Neural cell (in vitro differentiated cells): ENCODE measurements around the gene NCAPH2. TPM values are rescaled to one million over a fixed set of nuclear protein-coding genes. Genes with fewer than 3 reads are reported as not detected.
A peak's percentile ranks its signal among the peaks of the same experiment; 100 is the strongest.

Experiments used
- H2AFZ ChIP-seq: fragments of 200-600, 300-800 bp; sonication (generic), shearing (Covaris generic); 2 replicates; pipeline ENCODE4 v1.6.0; 2014; ENCODE audit warnings: low read depth, mild to moderate bottlenecking, antibody characterized with exemption, low read length, moderate library complexity
- H3F3A ChIP-seq: fragments of 200-600 bp; shearing (Covaris generic); 2 replicates; pipeline ENCODE4 v1.6.1; 2016; ENCODE audit warnings: mild to moderate bottlenecking, moderate library complexity, mixed read lengths, antibody characterized with exemption, low read length; ENCODE audit not compliant: insufficient read depth, poor library complexity, severe bottlenecking
- H3K27ac ChIP-seq: fragments of 200-600, 300-800 bp; sonication (generic), shearing (Covaris generic); 2 replicates; pipeline ENCODE4 v1.5.1; 2014; ENCODE audit warnings: mild to moderate bottlenecking, low read length, moderate library complexity
- H3K27me3 ChIP-seq: fragments of 300-800, 200-600 bp; sonication (generic), shearing (Covaris generic); 2 replicates; pipeline ENCODE4 v1.6.0; 2014; ENCODE audit warnings: mild to moderate bottlenecking, low read depth, low read length, moderate library complexity; ENCODE audit not compliant: insufficient read depth
- H3K36me3 ChIP-seq: fragments of 300-800, 200-600 bp; sonication (generic), shearing (Covaris generic); 2 replicates; pipeline ENCODE4 v1.5.1; 2014; ENCODE audit warnings: mild to moderate bottlenecking, antibody characterized with exemption, low read length, moderate library complexity; ENCODE audit not compliant: insufficient read depth
- H3K4me2 ChIP-seq: fragments of 300-800, 200-600 bp; sonication (generic), shearing (Covaris generic); 2 replicates; pipeline ENCODE4 v1.6.0; 2014; ENCODE audit warnings: mild to moderate bottlenecking, low read length
- H3K4me3 ChIP-seq: fragments of 300-800, 200-600 bp; sonication (generic), shearing (Covaris generic); 2 replicates; pipeline ENCODE4 v1.5.1; 2014; ENCODE audit warnings: mild to moderate bottlenecking, low read length, moderate library complexity
- H3K79me2 ChIP-seq: fragments of 200-600 bp; shearing (Covaris generic); replicated peaks from 2 replicates; pipeline ENCODE4 v1.6.0; 2014; ENCODE audit warnings: mild to moderate bottlenecking, low read length, moderate library complexity; ENCODE audit not compliant: insufficient read depth
- H3K9ac ChIP-seq: fragments of 300-800, 200-600 bp; sonication (generic), shearing (Covaris generic); 2 replicates; pipeline ENCODE4 v1.6.1; 2016; ENCODE audit warnings: mild to moderate bottlenecking, low read length, mixed read lengths
- H3K9me2 ChIP-seq: fragments of 200-600 bp; shearing (Covaris generic); 2 replicates; pipeline ENCODE4 v1.6.1; 2016; ENCODE audit warnings: mild to moderate bottlenecking, low read length, mixed read lengths; ENCODE audit not compliant: insufficient read depth
- H3K9me3 ChIP-seq: fragments of 200-600, 300-800 bp; sonication (generic), shearing (Covaris generic); 2 replicates; pipeline ENCODE4 v1.6.1; 2016; ENCODE audit warnings: mild to moderate bottlenecking, mixed run types, low read length, moderate library complexity, mixed read lengths
- H4K20me1 ChIP-seq: fragments of 200-600 bp; shearing (Covaris generic); 2 replicates; pipeline ENCODE4 v1.6.1; 2016; ENCODE audit warnings: mild to moderate bottlenecking, mixed run types; ENCODE audit not compliant: insufficient read depth
- CTCF ChIP-seq: fragments of 450-650 bp; IDR thresholded peaks from 2 replicates; pipeline ENCODE4 v1.5.1; 2014; ENCODE audit warnings: antibody characterized with exemption, mild to moderate bottlenecking, moderate library complexity; ENCODE audit not compliant: poor library complexity, severe bottlenecking
- EP300 ChIP-seq: fragments of 450-650 bp; conservative IDR thresholded peaks from 2 replicates; pipeline ENCODE4 v1.6.1; 2014; ENCODE audit warnings: antibody characterized with exemption, mild to moderate bottlenecking, moderate library complexity; ENCODE audit not compliant: poor library complexity, severe bottlenecking
- EZH2 ChIP-seq: fragments of 200-600, 300-800 bp; shearing (Covaris generic), sonication (generic); IDR thresholded peaks from 2 replicates; pipeline ENCODE4 v1.6.1; 2014; ENCODE audit warnings: antibody characterized with exemption, low read length, borderline replicate concordance, mild to moderate bottlenecking; ENCODE audit not compliant: insufficient read depth, poor library complexity, severe bottlenecking
- MXI1 ChIP-seq: fragments of 450-650 bp; conservative IDR thresholded peaks from 2 replicates; pipeline ENCODE4 v1.6.1; 2014; ENCODE audit warnings: antibody characterized with exemption, mild to moderate bottlenecking; ENCODE audit not compliant: poor library complexity, severe bottlenecking
- POLR2AphosphoS5 ChIP-seq: IDR thresholded peaks from 2 replicates; pipeline ENCODE4 v1.6.1; 2012
- RAD21 ChIP-seq: fragments of 450-650 bp; conservative IDR thresholded peaks from 2 replicates; pipeline ENCODE4 v1.6.1; 2014; ENCODE audit warnings: antibody characterized with exemption, mild to moderate bottlenecking, moderate library complexity
- SMC3 ChIP-seq: fragments of 450-650 bp; conservative IDR thresholded peaks from 2 replicates; pipeline ENCODE4 v1.6.1; 2014; ENCODE audit warnings: antibody characterized with exemption, mild to moderate bottlenecking, moderate library complexity; ENCODE audit not compliant: poor library complexity
- TAF1 ChIP-seq: IDR thresholded peaks from 2 replicates; pipeline ENCODE4 v1.6.1; 2012; ENCODE audit warnings: low read depth
- polyA plus RNA-seq: library from polyadenylated mRNA; depleted of rRNA; stranded (reverse); fragments of >200 nt; gene quantifications from 2 replicates; pipeline ENCODE4 v1.2.3, GENCODE V29; 2014
- TF ChIP-seq, protein P1 (sequence below): IDR thresholded peaks from 2 replicates; pipeline ENCODE4 v1.6.1; 2012; ENCODE audit warnings: borderline replicate concordance

The NCAPH2 gene
- polyA plus RNA-seq, 1 donor from 2014 or later = 81.1 TPM

GRCh38 chr22:50530877-50531545 is 23.0 kb downstream of the NCAPH2 start:
- Histone ChIP-seq H3K9ac (no peak overlapping the region), H3K9me2 (no peaks in the 10 kb centered on the region), H3K4me3 (peak overlapping the region; percentile 57), H3K36me3 (no peaks in the 10 kb centered on the region), H4K20me1 (no peaks in the 10 kb centered on the region), H3K27ac (no peak overlapping the region), H3K79me2 (no peaks in the 10 kb centered on the region), H3F3A (no peaks in the 10 kb centered on the region), H3K27me3 (peaks cover 34% of the 10 kb centered on the region), H3K4me2 (no peak overlapping the region), H2AFZ (no peak overlapping the region), H3K9me3 (no peaks in the 10 kb centered on the region)
- TF ChIP-seq EP300 (no peak), EZH2 (no peak), RAD21 (no peak), MXI1 (no peak), SMC3 (no peak), CTCF (no peak), TAF1 (no peak)
- TF ChIP-seq, protein P1, sequence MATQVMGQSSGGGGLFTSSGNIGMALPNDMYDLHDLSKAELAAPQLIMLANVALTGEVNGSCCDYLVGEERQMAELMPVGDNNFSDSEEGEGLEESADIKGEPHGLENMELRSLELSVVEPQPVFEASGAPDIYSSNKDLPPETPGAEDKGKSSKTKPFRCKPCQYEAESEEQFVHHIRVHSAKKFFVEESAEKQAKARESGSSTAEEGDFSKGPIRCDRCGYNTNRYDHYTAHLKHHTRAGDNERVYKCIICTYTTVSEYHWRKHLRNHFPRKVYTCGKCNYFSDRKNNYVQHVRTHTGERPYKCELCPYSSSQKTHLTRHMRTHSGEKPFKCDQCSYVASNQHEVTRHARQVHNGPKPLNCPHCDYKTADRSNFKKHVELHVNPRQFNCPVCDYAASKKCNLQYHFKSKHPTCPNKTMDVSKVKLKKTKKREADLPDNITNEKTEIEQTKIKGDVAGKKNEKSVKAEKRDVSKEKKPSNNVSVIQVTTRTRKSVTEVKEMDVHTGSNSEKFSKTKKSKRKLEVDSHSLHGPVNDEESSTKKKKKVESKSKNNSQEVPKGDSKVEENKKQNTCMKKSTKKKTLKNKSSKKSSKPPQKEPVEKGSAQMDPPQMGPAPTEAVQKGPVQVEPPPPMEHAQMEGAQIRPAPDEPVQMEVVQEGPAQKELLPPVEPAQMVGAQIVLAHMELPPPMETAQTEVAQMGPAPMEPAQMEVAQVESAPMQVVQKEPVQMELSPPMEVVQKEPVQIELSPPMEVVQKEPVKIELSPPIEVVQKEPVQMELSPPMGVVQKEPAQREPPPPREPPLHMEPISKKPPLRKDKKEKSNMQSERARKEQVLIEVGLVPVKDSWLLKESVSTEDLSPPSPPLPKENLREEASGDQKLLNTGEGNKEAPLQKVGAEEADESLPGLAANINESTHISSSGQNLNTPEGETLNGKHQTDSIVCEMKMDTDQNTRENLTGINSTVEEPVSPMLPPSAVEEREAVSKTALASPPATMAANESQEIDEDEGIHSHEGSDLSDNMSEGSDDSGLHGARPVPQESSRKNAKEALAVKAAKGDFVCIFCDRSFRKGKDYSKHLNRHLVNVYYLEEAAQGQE = no peak

GRCh38 chr22:50531546-50531961 is 23.5 kb downstream of the NCAPH2 start:
- H2AFZ ChIP-seq = no peak overlapping the region

More at GRCh38 chr22:50531546-50531961, 23.5 kb downstream of the NCAPH2 start:
- peak overlapping the region; percentile 20 for H3K9ac ChIP-seq
- no peaks in the 10 kb centered on the region for H3K36me3 ChIP-seq
- peak overlapping the region; percentile 57 for H3K4me3 ChIP-seq
- H3K9me2 ChIP-seq = no peaks in the 10 kb centered on the region
- H4K20me1 ChIP-seq = no peaks in the 10 kb centered on the region
- no peaks in the 10 kb centered on the region for H3F3A ChIP-seq
- H3K27me3 ChIP-seq = peaks cover 34% of the 10 kb centered on the region
- no peak overlapping the region for H3K4me2 ChIP-seq
- TF ChIP-seq EP300 (no peak), POLR2AphosphoS5 (no peak), CTCF (no peak), EZH2 (no peak), MXI1 (no peak), SMC3 (no peak), TAF1 (no peak), RAD21 (no peak)
- TF ChIP-seq, protein P1 = no peak
- no peak overlapping the region for H3K27ac ChIP-seq
- H3K9me3 ChIP-seq = no peaks in the 10 kb centered on the region
- H3K79me2 ChIP-seq = no peaks in the 10 kb centered on the region
